K562 (cell line): ENCODE data around the gene TAS2R13. TPM values are rescaled to one million over a fixed set of nuclear protein-coding genes. Genes with fewer than 3 reads are reported as not detected.

Experiments used
- ATAC-seq: fragments of 200-7000 bp; cut with Tn5 transposase; 3 replicates; pipeline ENCODE4 v1.9.1; 2020; ENCODE audit warnings: moderate library complexity
- BruUV-seq: library from RNA; stranded (reverse); fragments of 400-500 nt; replicated peaks from 2 replicates; lab custom pipeline; 2021; lab: Mats Ljungman, UMichigan
- CTCF ChIA-PET: fragments of 300-600 bp; formaldehyde crosslinking; extraction: SDS; loops from one replicate; lab custom pipeline; 2021; ENCODE audit warnings: low intra/inter-chr PET ratio; lab: Yijun Ruan, JAX
- POLR2A ChIA-PET: fragments of 300-600, 350-650 bp; sonication (Branson Sonifier 250); formaldehyde crosslinking; extraction: SDS; loops from one replicate; lab custom pipeline; 2021; ENCODE audit warnings: antibody characterized with exemption, inconsistent platforms; lab: Yijun Ruan, JAX
- DNase-seq, 4 experiments: peaks; one replicate each; pipeline versions ENCODE4 v3.0.0 to v3.0.0-alpha.2; 2011 to 2018; ENCODE audit warnings: low spot score in 3 of 4, mixed read lengths in 3 of 4; ENCODE audit errors: extremely low read depth in 1 of 4
- FAIRE-seq: peaks from 2 replicates; lab custom pipeline; 2011; peaks lifted over from hg19 to GRCh38; lab: Jason Lieb, UNC
- H2AFZ ChIP-seq: 2 replicates; pipeline ENCODE4 v1.6.0; 2011; ENCODE audit warnings: low read depth, low read length, control low read depth, inconsistent platforms
- H3K27ac ChIP-seq: fragments of 200-600 bp; 3 replicates; pipeline ENCODE4 v1.8.0; 2011; ENCODE audit warnings: low read depth, mild to moderate bottlenecking, control low read depth, inconsistent platforms, low read length, moderate library complexity, mixed read lengths; ENCODE audit errors: extremely low read depth
- H3K27me3 ChIP-seq, 2 experiments: fragments of 300-600 bp in 1 of 2; 2 replicates in 1 of 2; 3 replicates in 1 of 2; pipeline versions ENCODE4 v1.6.0 to v1.8.0; 2011; ENCODE audit warnings: inconsistent platforms in 2 of 2, low read length in 2 of 2, mild to moderate bottlenecking in 1 of 2, mixed read lengths in 1 of 2, moderate library complexity in 1 of 2; ENCODE audit not compliant: control insufficient read depth in 2 of 2, insufficient read depth in 2 of 2
- H3K36me3 ChIP-seq: fragments of 300-600 bp; 3 replicates; pipeline ENCODE4 v1.8.0; 2011; ENCODE audit warnings: mild to moderate bottlenecking, low read length, inconsistent platforms; ENCODE audit not compliant: control insufficient read depth, insufficient read depth
- H3K4me1 ChIP-seq, 2 experiments: fragments of 200-600 bp in 1 of 2; replicated peaks in 1 of 2; 2 replicates in 1 of 2; 3 replicates in 1 of 2; pipeline versions ENCODE4 v1.5.1 to v1.8.0; 2011; ENCODE audit warnings: inconsistent platforms in 2 of 2, low read length in 2 of 2, mild to moderate bottlenecking in 1 of 2, mixed read lengths in 1 of 2, moderate library complexity in 1 of 2; ENCODE audit not compliant: control insufficient read depth in 2 of 2, insufficient read depth in 2 of 2
- H3K4me2 ChIP-seq: 2 replicates; pipeline ENCODE4 v1.6.1; 2011; ENCODE audit warnings: low read length, control low read depth, inconsistent platforms, mixed read lengths; ENCODE audit not compliant: insufficient read depth
- H3K4me3 ChIP-seq: fragments of 200-600 bp; sonication (generic), shearing (Covaris generic); 2 replicates; pipeline ENCODE4 v1.5.1; 2016; ENCODE audit warnings: control low read depth, inconsistent platforms
- H3K79me2 ChIP-seq: fragments of 200-600 bp; 3 replicates; pipeline ENCODE4 v1.8.0; 2011; ENCODE audit warnings: low read length, inconsistent platforms; ENCODE audit not compliant: control insufficient read depth, insufficient read depth
- H3K9ac ChIP-seq, 2 experiments: 2 replicates each; pipeline versions ENCODE4 v1.6.0 to v1.6.1; 2011; ENCODE audit warnings: low read depth in 2 of 2, low read length in 2 of 2, control low read depth in 1 of 2, inconsistent platforms in 1 of 2, mild to moderate bottlenecking in 1 of 2, mixed read lengths in 1 of 2; ENCODE audit not compliant: insufficient read depth in 1 of 2
- H3K9me1 ChIP-seq: one replicate; pipeline ENCODE4 v1.6.0; 2011; ENCODE audit warnings: inconsistent platforms, mild to moderate bottlenecking, low read length, moderate library complexity; ENCODE audit not compliant: control insufficient read depth, insufficient read depth
- H3K9me3 ChIP-seq: replicated peaks from 2 replicates; pipeline ENCODE4 v1.5.1; 2011; ENCODE audit warnings: low read depth, low read length, inconsistent platforms; ENCODE audit not compliant: control insufficient read depth, insufficient read depth
- H4K20me1 ChIP-seq: replicated peaks from 2 replicates; pipeline ENCODE4 v1.6.1; 2011; ENCODE audit warnings: low read length, inconsistent platforms, mixed read lengths; ENCODE audit not compliant: control insufficient read depth, insufficient read depth
- ARID3A ChIP-seq: IDR thresholded peaks from 2 replicates; pipeline ENCODE4 v1.6.1; 2012; ENCODE audit warnings: low read depth, low read length, improper control_type of control experiment, borderline replicate concordance
- CUX1 ChIP-seq: fragments of 200-800 bp; sonication (Bioruptor generic); IDR thresholded peaks from 2 replicates; pipeline ENCODE4 v1.6.1; 2016; ENCODE audit warnings: missing genetic modification characterization, missing compliant biosample characterization
- ELK3 ChIP-seq: fragments of 450-650 bp; formaldehyde crosslinking; IDR thresholded peaks from 2 replicates; pipeline ENCODE4 v1.4.0; 2020; ENCODE audit warnings: mild to moderate bottlenecking
- EWSR1 ChIP-seq: fragments of 450-650 bp; IDR thresholded peaks from 2 replicates; pipeline ENCODE4 v1.6.1; 2018; ENCODE audit warnings: borderline replicate concordance, mild to moderate bottlenecking, low read depth, moderate library complexity; ENCODE audit not compliant: partially characterized antibody
- FOSL1 ChIP-seq: fragments of 200-800 bp; sonication (Bioruptor generic); conservative IDR thresholded peaks from 2 replicates; pipeline ENCODE4 v1.6.1; 2016; ENCODE audit warnings: missing genetic modification characterization, missing compliant biosample characterization
- LEF1 ChIP-seq: fragments of 450-650 bp; IDR thresholded peaks from 2 replicates; pipeline ENCODE4 v1.6.1; 2016; ENCODE audit warnings: mild to moderate bottlenecking
- MAFF ChIP-seq: IDR thresholded peaks from 2 replicates; pipeline ENCODE4 v1.6.1; 2012; ENCODE audit warnings: low read length, improper control_type of control experiment
- THAP12 ChIP-seq: fragments of 250-450 bp; sonication (Bioruptor Pico); IDR thresholded peaks from 2 replicates; pipeline ENCODE4 v1.9.0; 2021; ENCODE audit warnings: mild to moderate bottlenecking, inconsistent platforms
- ZNF76 ChIP-seq: fragments of 250-450 bp; sonication (Bioruptor Pico); IDR thresholded peaks from 2 replicates; pipeline ENCODE4 v1.4.0; 2020; ENCODE audit warnings: mild to moderate bottlenecking, moderate library complexity, borderline replicate concordance
- ZNF764 ChIP-seq: fragments of 250-450 bp; sonication (Bioruptor Pico); IDR thresholded peaks from 2 replicates; pipeline ENCODE4 v1.4.0; 2020; ENCODE audit warnings: low read depth, mild to moderate bottlenecking, moderate library complexity
- WGBS: fragments of 100-300 bp; shearing (Covaris generic); methylation state at CpG from one replicate; pipeline ENCODE4 v1.1.6; 2016; ENCODE audit warnings: low coverage, mixed read lengths; ENCODE audit not compliant: insufficient coverage; ENCODE audit errors: missing lambda C conversion rate; 5-methylcytosine and 5-hydroxymethylcytosine counted together
- in situ Hi-C: fragments of 300-500 bp; cut with MboI; formaldehyde crosslinking; loops from 4 replicates; pipeline ENCODE4 v1.15.0; 2018; ENCODE audit warnings: inconsistent platforms, mixed read lengths
- intact Hi-C: fragments of 100-400 bp; cut with micrococcal nuclease; formaldehyde crosslinking; loops from 2 replicates; pipeline ENCODE4 v1.14.2; 2022
- polyA plus RNA-seq, 8 experiments: library from polyadenylated mRNA; depleted of rRNA in 4 of 8; stranded (reverse) in 5 of 8; unstranded in 3 of 8; fragments of >200 nt; fragmentation: Nextera tagmentation in 2 of 8; fragmentation: Illumina TruSeq in 1 of 8; extraction: Ambion mirVana in 2 of 8; extraction: Trizol in 1 of 8; gene quantifications; 2 replicates each; pipeline versions ENCODE4 v1.2.1 to v1.2.3, GENCODE V29; 2011 to 2014; ENCODE audit warnings: inconsistent platforms in 1 of 8, missing spikeins in 1 of 8
- total RNA-seq, 7 experiments: library from RNA; depleted of rRNA in 6 of 7; stranded (reverse); fragments of >200 nt in 6 of 7; fragmentation: Illumina TruSeq in 2 of 7; extraction: Trizol in 2 of 7; gene quantifications; 2 replicates each; pipeline versions ENCODE4 v1.2.1 to v1.2.3, GENCODE V29; 2011 to 2021; ENCODE audit warnings: low replicate concordance in 1 of 7

The TAS2R13 gene
- total and polyA plus RNA-seq, 9 of the 15 experiments (the other 6 are each of a cell fraction or from before 2014, with no cell fraction given), result 0.07 to 1.4 (median 0.52) TPM; not detected in 3

- TF ChIP-seq THAP12 (no peak), LEF1 (no peak), ARID3A (no peak), FOSL1 (tag) (peak; percentile 43; the same call in 1 of the 2 replicates), EWSR1 (no peak), ZNF76 (CRISPR knock-in tag) (no peak)
Observed at GRCh38 chr12:10901427-10901826, 7.9 kb downstream of the TAS2R13 start (continued).

- ATAC-seq (no peak), DNase-seq (no peak), FAIRE-seq (no peak)
- no peaks in the 10 kb centered on the region for H3K27me3 ChIP-seq
- H3K4me1 ChIP-seq, result no peaks in the 10 kb centered on the region; a peak in 1 of 5 replicates
- in situ Hi-C loops (no loop called here), intact Hi-C loops (no loop called here)
- POLR2A ChIA-PET, result no interaction called here
- no TSS peak for BruUV-seq
- H3K79me2 ChIP-seq, result no peaks in the 10 kb centered on the region
- H3K27ac ChIP-seq, result no peak overlapping the region
- H4K20me1 ChIP-seq, result no peaks in the 10 kb centered on the region
- no peaks in the 10 kb centered on the region for H3K36me3 ChIP-seq
- 83% methylated on average over 1 of the region's 1 CpG for WGBS
- no peaks in the 10 kb centered on the region for H3K9me3 ChIP-seq
- no peak overlapping the region for H3K4me3 ChIP-seq
- H3K9ac ChIP-seq, result no peak overlapping the region
- H2AFZ ChIP-seq, result no peak overlapping the region
- CTCF ChIA-PET, result no interaction called here
- H3K4me2 ChIP-seq, result no peak overlapping the region
- no peaks in the 10 kb centered on the region for H3K9me1 ChIP-seq
- TF ChIP-seq MAFF, result no peak
- TF ChIP-seq ELK3 (CRISPR knock-in tag), result no peak
- TF ChIP-seq CUX1 (CRISPR knock-in tag), result no peak
- no peak for TF ChIP-seq ZNF764 (CRISPR knock-in tag)
Observed at GRCh38 chr12:10900972-10901371, 8.4 kb downstream of the TAS2R13 start.
